ENCODE data around the gene RNPEPL1.

Gene RNPEPL1

DNA sequence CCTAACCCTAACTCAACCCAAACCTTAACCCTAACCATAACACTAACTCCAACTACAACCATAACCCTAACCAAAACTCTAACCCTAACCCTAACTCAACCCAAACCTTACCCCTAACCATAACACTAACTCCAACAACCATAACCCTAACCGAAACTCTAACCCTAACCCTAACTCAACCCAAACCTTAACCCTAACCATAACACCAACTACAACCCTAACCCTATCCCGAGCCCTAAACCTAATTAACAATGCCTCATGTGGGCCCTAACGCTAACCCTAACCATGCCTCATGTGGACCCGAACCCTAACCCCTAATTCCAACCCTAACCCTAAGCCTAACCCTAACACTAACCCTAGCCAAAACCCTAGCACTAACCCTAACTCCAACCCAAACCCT is 45.5 kb downstream of the RNPEPL1 start:
- H2BK5ac ChIP-seq (ENCODE audit: low read depth, low read length, poor library complexity), result no peak overlapping the region
- no peaks in the 10 kb centered on the region for H3K27me3 ChIP-seq (ENCODE audit: insufficient read depth, low read length)
- H3K4ac ChIP-seq (ENCODE audit: low read depth, low read length), result no peak overlapping the region
- peaks cover 19% of the 10 kb centered on the region for H3K9me3 ChIP-seq (ENCODE audit: insufficient read depth, low read depth, low read length)
- no peak for DNase-seq
- H3K36me3 ChIP-seq (ENCODE audit: control insufficient read depth in 1 of 2, insufficient read depth in 2 of 2, low read length in 2 of 2), result no peaks in the 10 kb centered on the region
- H3K23ac ChIP-seq (ENCODE audit: low read length), result no peak overlapping the region
- no peak overlapping the region for H3K4me2 ChIP-seq (ENCODE audit: low read length)
- H3K4me3 ChIP-seq (ENCODE audit: low read depth, low read length), result no peak overlapping the region
- WGBS (ENCODE audit: extremely low coverage, insufficient coverage, insufficient read length), result 100% methylated on average over 2 of the region's 4 CpGs
- no peaks in the 10 kb centered on the region for H3K4me1 ChIP-seq (ENCODE audit: control insufficient read depth in 1 of 2, insufficient read depth in 2 of 2, low read length in 2 of 2)
- no peak overlapping the region for H3K9ac ChIP-seq (ENCODE audit: low read length)
- no peak overlapping the region for H4K8ac ChIP-seq (ENCODE audit: low read depth, low read length)
- no peak overlapping the region for H2BK120ac ChIP-seq (ENCODE audit: insufficient read depth, low read length, poor library complexity)
- no peak overlapping the region for H2BK12ac ChIP-seq (ENCODE audit: low read length)
- H4K12ac ChIP-seq (ENCODE audit: low read depth, low read length), result no peak overlapping the region
- no peak overlapping the region for H3K27ac ChIP-seq (ENCODE audit: low read depth, low read length)
- H2AFZ ChIP-seq (ENCODE audit: insufficient read depth, low read length, poor library complexity), result no peak overlapping the region
- H3K14ac ChIP-seq (ENCODE audit: low read length), result no peak overlapping the region
- no peak overlapping the region for H4K91ac ChIP-seq (ENCODE audit: low read depth, low read length)
- H3K18ac ChIP-seq (ENCODE audit: low read length), result no peak overlapping the region
- H3K79me1 ChIP-seq (ENCODE audit: low read length), result no peaks in the 10 kb centered on the region
- H3K79me2 ChIP-seq (ENCODE audit: control insufficient read depth, insufficient read depth, low read length, poor library complexity), result no peaks in the 10 kb centered on the region
- H2AK5ac ChIP-seq (ENCODE audit: low read length), result no peak overlapping the region

DNA sequence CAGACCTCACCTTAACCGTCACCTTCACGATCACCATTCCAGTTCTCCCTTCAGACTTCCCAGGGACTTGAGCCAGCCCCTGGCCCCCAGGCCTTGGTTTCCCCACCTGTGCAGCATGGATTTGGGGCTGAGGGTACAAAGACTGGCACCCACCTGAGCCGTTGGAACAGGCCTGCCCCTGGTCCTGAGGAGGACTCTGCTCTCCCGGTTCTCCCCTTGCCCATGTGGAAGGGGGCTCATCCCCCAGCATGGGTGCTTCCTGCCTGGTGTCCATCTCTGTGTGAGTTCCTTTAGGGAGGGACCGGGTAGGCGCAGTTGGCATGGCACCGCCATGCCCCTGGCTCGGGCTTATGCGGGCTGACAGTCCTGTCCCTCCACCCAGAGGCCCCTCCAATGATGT is 46.1 kb downstream of the RNPEPL1 start:
- H2BK5ac ChIP-seq (ENCODE audit: low read depth, low read length, poor library complexity), result no peak overlapping the region
- H3K27ac ChIP-seq (ENCODE audit: low read depth, low read length), result no peak overlapping the region
- no peaks in the 10 kb centered on the region for H3K79me2 ChIP-seq (ENCODE audit: control insufficient read depth, insufficient read depth, low read length, poor library complexity)
- no peaks in the 10 kb centered on the region for H3K79me1 ChIP-seq (ENCODE audit: low read length)
- no peak overlapping the region for H3K4me2 ChIP-seq (ENCODE audit: low read length)
- H4K12ac ChIP-seq (ENCODE audit: low read depth, low read length), result no peak overlapping the region
- H3K9ac ChIP-seq (ENCODE audit: low read length), result no peak overlapping the region
- no peak overlapping the region for H4K91ac ChIP-seq (ENCODE audit: low read depth, low read length)
- H2AFZ ChIP-seq (ENCODE audit: insufficient read depth, low read length, poor library complexity), result no peak overlapping the region
- H3K18ac ChIP-seq (ENCODE audit: low read length), result no peak overlapping the region
- no peak overlapping the region for H2BK12ac ChIP-seq (ENCODE audit: low read length)
- no peak overlapping the region for H2AK5ac ChIP-seq (ENCODE audit: low read length)
- no peak overlapping the region for H3K4ac ChIP-seq (ENCODE audit: low read depth, low read length)
- H3K4me3 ChIP-seq (ENCODE audit: low read depth, low read length), result no peak overlapping the region
- H3K27me3 ChIP-seq (ENCODE audit: insufficient read depth, low read length), result no peaks in the 10 kb centered on the region
- WGBS (ENCODE audit: extremely low coverage, insufficient coverage, insufficient read length), result no CpG with 5 or more reads among the region's 9 CpGs
- H4K8ac ChIP-seq (ENCODE audit: low read depth, low read length), result no peak overlapping the region
- H3K9me3 ChIP-seq (ENCODE audit: insufficient read depth, low read depth, low read length), result peaks cover 19% of the 10 kb centered on the region
- DNase-seq, result no peak
- no peak overlapping the region for H2BK120ac ChIP-seq (ENCODE audit: insufficient read depth, low read length, poor library complexity)
- H3K4me1 ChIP-seq (ENCODE audit: control insufficient read depth in 1 of 2, insufficient read depth in 2 of 2, low read length in 2 of 2), result no peaks in the 10 kb centered on the region
- H3K14ac ChIP-seq (ENCODE audit: low read length), result no peak overlapping the region
- no peaks in the 10 kb centered on the region for H3K36me3 ChIP-seq (ENCODE audit: control insufficient read depth in 1 of 2, insufficient read depth in 2 of 2, low read length in 2 of 2)
- H3K23ac ChIP-seq (ENCODE audit: low read length), result no peak overlapping the region

GRCh38 chr2:240615396-240615795 is 47.1 kb downstream of the RNPEPL1 start:
- Histone ChIP-seq H4K12ac (ENCODE audit: low read depth, low read length) (no peak overlapping the region), H3K4me2 (ENCODE audit: low read length) (no peak overlapping the region), H2BK5ac (ENCODE audit: low read depth, low read length, poor library complexity) (no peak overlapping the region), H3K14ac (ENCODE audit: low read length) (no peak overlapping the region), H3K18ac (ENCODE audit: low read length) (no peak overlapping the region), H3K4me3 (ENCODE audit: low read depth, low read length) (no peak overlapping the region), H3K27me3 (ENCODE audit: insufficient read depth, low read length) (no peaks in the 10 kb centered on the region), H3K27ac (ENCODE audit: low read depth, low read length) (no peak overlapping the region), H3K4me1 (ENCODE audit: control insufficient read depth in 1 of 2, insufficient read depth in 2 of 2, low read length in 2 of 2) (no peaks in the 10 kb centered on the region), H3K79me1 (ENCODE audit: low read length) (no peaks in the 10 kb centered on the region), H2BK120ac (ENCODE audit: insufficient read depth, low read length, poor library complexity) (no peak overlapping the region), H2BK12ac (ENCODE audit: low read length) (no peak overlapping the region), H3K79me2 (ENCODE audit: control insufficient read depth, insufficient read depth, low read length, poor library complexity) (no peaks in the 10 kb centered on the region), H4K91ac (ENCODE audit: low read depth, low read length) (no peak overlapping the region), H3K4ac (ENCODE audit: low read depth, low read length) (no peak overlapping the region), H3K9me3 (ENCODE audit: insufficient read depth, low read depth, low read length) (peaks cover 19% of the 10 kb centered on the region), H2AK5ac (ENCODE audit: low read length) (no peak overlapping the region), H3K23ac (ENCODE audit: low read length) (no peak overlapping the region), H3K9ac (ENCODE audit: low read length) (no peak overlapping the region), H4K8ac (ENCODE audit: low read depth, low read length) (no peak overlapping the region), H2AFZ (ENCODE audit: insufficient read depth, low read length, poor library complexity) (no peak overlapping the region), H3K36me3 (ENCODE audit: control insufficient read depth in 1 of 2, insufficient read depth in 2 of 2, low read length in 2 of 2) (no peaks in the 10 kb centered on the region)
- no CpG with 5 or more reads among the region's 2 CpGs for WGBS (ENCODE audit: extremely low coverage, insufficient coverage, insufficient read length)
- DNase-seq, result no peak

GRCh38 chr2:240615820-240616547 is 47.7 kb downstream of the RNPEPL1 start:
- Histone ChIP-seq H2BK12ac (ENCODE audit: low read length) (no peak overlapping the region), H4K8ac (ENCODE audit: low read depth, low read length) (no peak overlapping the region), H2BK5ac (ENCODE audit: low read depth, low read length, poor library complexity) (no peak overlapping the region), H3K36me3 (ENCODE audit: control insufficient read depth in 1 of 2, insufficient read depth in 2 of 2, low read length in 2 of 2) (no peaks in the 10 kb centered on the region), H2AK5ac (ENCODE audit: low read length) (no peak overlapping the region), H3K4me2 (ENCODE audit: low read length) (no peak overlapping the region), H2BK120ac (ENCODE audit: insufficient read depth, low read length, poor library complexity) (no peak overlapping the region), H3K4me1 (ENCODE audit: control insufficient read depth in 1 of 2, insufficient read depth in 2 of 2, low read length in 2 of 2) (no peaks in the 10 kb centered on the region), H3K18ac (ENCODE audit: low read length) (no peak overlapping the region), H3K27ac (ENCODE audit: low read depth, low read length) (no peak overlapping the region), H3K9me3 (ENCODE audit: insufficient read depth, low read depth, low read length) (peaks cover 21% of the 10 kb centered on the region), H3K14ac (ENCODE audit: low read length) (no peak overlapping the region), H3K79me2 (ENCODE audit: control insufficient read depth, insufficient read depth, low read length, poor library complexity) (no peaks in the 10 kb centered on the region), H3K4ac (ENCODE audit: low read depth, low read length) (no peak overlapping the region), H3K4me3 (ENCODE audit: low read depth, low read length) (peak overlapping the region; percentile 32), H3K23ac (ENCODE audit: low read length) (no peak overlapping the region), H4K91ac (ENCODE audit: low read depth, low read length) (no peak overlapping the region), H3K9ac (ENCODE audit: low read length) (no peak overlapping the region), H3K79me1 (ENCODE audit: low read length) (no peaks in the 10 kb centered on the region), H4K12ac (ENCODE audit: low read depth, low read length) (no peak overlapping the region), H3K27me3 (ENCODE audit: insufficient read depth, low read length) (no peaks in the 10 kb centered on the region), H2AFZ (ENCODE audit: insufficient read depth, low read length, poor library complexity) (no peak overlapping the region)
- no CpG with 5 or more reads among the region's 20 CpGs for WGBS (ENCODE audit: extremely low coverage, insufficient coverage, insufficient read length)
- DNase-seq, result no peak
